Cardiac fibroblast (primary cell): ENCODE results near the gene TRIM10.

ENCODE experiments used
- DNase-seq, 2 donors: peaks; one replicate each; pipeline versions ENCODE4 v3.0.0 to v3.0.0-alpha.2; 2010; ENCODE audit warnings: low read depth in 2 of 2
- H3K4me3 ChIP-seq, 2 donors: replicated peaks in 1 of 2; 1 replicate in 1 of 2; 2 replicates in 1 of 2; pipeline ENCODE4 v1.5.1; 2011; ENCODE audit warnings: low read depth in 2 of 2, low read length in 2 of 2, mild to moderate bottlenecking in 2 of 2, moderate library complexity in 1 of 2
- CTCF ChIP-seq: IDR thresholded peaks from one replicate; pipeline ENCODE4 v1.5.1; 2011; ENCODE audit warnings: low read depth, mild to moderate bottlenecking, low read length, inconsistent platforms

TRIM10 gene

DNA sequence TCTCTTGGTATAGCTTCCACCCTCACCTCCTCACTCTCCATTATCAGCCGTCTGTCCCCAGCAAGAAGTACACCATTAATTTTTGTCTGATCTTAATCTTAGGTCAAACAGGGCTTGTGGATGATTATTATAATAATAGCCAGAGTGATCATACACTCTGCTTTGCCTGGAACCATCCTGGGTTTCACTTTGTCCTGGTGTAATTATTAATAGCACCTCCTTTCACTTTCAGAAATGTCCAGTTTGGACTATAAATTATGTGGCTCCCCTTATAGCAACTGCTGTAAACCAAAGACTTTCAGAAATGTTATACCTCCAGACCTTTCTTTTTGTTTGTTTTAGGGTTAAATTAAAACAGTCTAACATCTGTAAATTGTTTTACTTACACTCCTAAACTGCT is 47.2 kb downstream of the TRIM10 start:
- no peak overlapping the region for H3K4me3 ChIP-seq
- no peak for DNase-seq
- TF ChIP-seq CTCF, result no peak

- no peak for TF ChIP-seq CTCF
- DNase-seq, result no peak
These were observed 47.8 kb downstream of the TRIM10 start, which contains the start of gene TRIM31 for GRCh38 chr6:30113003-30113759. TRIM31 (minus strand) TSS chr6:30113090; CDS start chr6:30112805, 285 bp downstream.

GRCh38 chr6:30112402-30112994 is 48.5 kb downstream of the TRIM10 start:
- no peak for TF ChIP-seq CTCF
- DNase-seq, result no peak
- no peak overlapping the region for H3K4me3 ChIP-seq

More at GRCh38 chr6:30113003-30113759, 47.8 kb downstream of the TRIM10 start, which contains the start of gene TRIM31:
- no peak within 1 kb of the TSS for H3K4me3 ChIP-seq

GRCh38 chr6:30111266-30111856 is 49.6 kb downstream of the TRIM10 start:
- no peak for TF ChIP-seq CTCF
- no peak for DNase-seq
- H3K4me3 ChIP-seq, result no peak overlapping the region

DNA sequence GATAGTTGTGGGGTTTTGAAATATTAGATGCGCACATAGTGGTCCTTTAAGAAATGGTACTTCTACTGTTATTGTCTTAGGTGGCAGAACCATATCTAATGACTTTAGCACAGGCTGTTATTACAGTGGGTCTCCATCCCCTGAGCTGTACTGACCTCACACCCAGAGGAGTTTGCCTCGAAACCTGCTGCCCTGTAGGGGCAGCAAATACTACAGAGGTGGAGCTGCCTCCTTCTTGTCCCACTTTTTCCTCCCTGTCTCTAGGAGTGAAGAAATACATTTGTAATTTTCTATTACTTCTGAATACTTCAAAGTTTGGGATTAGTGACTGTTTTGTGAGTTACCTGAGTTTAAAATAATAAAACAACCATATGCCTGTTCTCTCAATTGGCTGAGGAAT is 56.4 kb downstream of the TRIM10 start:
- H3K4me3 ChIP-seq, result no peak overlapping the region
- no peak for DNase-seq
- no peak for TF ChIP-seq CTCF

DNA sequence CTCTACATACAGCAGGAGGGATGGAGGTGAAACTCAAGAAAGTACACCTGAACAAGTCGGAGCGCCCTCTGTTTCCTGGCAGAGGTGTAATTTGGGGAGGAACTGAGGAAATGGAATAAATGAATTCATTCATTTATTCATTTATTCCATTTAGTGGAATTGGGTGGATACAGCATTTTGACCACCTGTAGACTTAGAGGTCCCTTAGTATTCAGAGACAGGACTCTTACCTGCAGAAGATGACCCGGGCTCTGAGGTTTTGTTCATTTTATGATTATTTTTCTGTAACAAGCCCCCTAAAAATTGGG is 57.2 kb downstream of the TRIM10 start:
- H3K4me3 ChIP-seq, result no peak overlapping the region
- DNase-seq, result no peak
- TF ChIP-seq CTCF, result no peak
